DMS 273 (cell line): ENCODE data around the gene ADAT1.

ENCODE experiments used
- DNase-seq: peaks from one replicate; lab custom pipeline; 2025; ENCODE audit not compliant: unreplicated experiment; lab: John Stamatoyannopoulos, UW

The ADAT1 gene

GRCh38 chr16:75578212-75578611 lies 44.9 kb downstream of the ADAT1 start:
- no peak for DNase-seq

- peak; percentile 32 for DNase-seq
Observed at GRCh38 chr16:75576384-75576811, 46.7 kb downstream of the ADAT1 start.

- no peak for DNase-seq
Observed at GRCh38 chr16:75575958-75576357, 47.1 kb downstream of the ADAT1 start.

GRCh38 chr16:75573955-75574354 lies 49.1 kb downstream of the ADAT1 start:
- no peak for DNase-seq

- peak; percentile 19 for DNase-seq
Observed at GRCh38 chr16:75572864-75573542, 50.1 kb downstream of the ADAT1 start.

- DNase-seq: no peak
Observed at GRCh38 chr16:75570396-75571065, 52.5 kb downstream of the ADAT1 start.

GRCh38 chr16:75567911-75568310 lies 55.2 kb downstream of the ADAT1 start:
- no peak for DNase-seq

GRCh38 chr16:75566758-75567255 lies 56.3 kb downstream of the ADAT1 start:
- DNase-seq: peak; percentile 56

- peak; percentile 93 for DNase-seq
Observed at GRCh38 chr16:75566040-75566757, 56.9 kb downstream of the ADAT1 start, which contains the start of gene GABARAPL2. Gene GABARAPL2 (plus strand): TSS chr16:75566379. CDS start chr16:75566487, 108 bp downstream.

GRCh38 chr16:75565640-75566039 lies 57.4 kb downstream of the ADAT1 start:
- no peak for DNase-seq

- peak; percentile 36 for DNase-seq
Observed at GRCh38 chr16:75559564-75560372, 63.3 kb downstream of the ADAT1 start.

GRCh38 chr16:75558846-75559401 lies 64.2 kb downstream of the ADAT1 start:
- DNase-seq: no peak

GRCh38 chr16:75556431-75556950 lies 66.6 kb downstream of the ADAT1 start:
- DNase-seq: no peak

GRCh38 chr16:75555707-75556430 lies 67.2 kb downstream of the ADAT1 start, which contains the start of gene TMEM231:
Gene TMEM231 (minus strand): TSS chr16:75556252. CDS start chr16:75556209, 43 bp downstream.
- DNase-seq: peak; percentile 99

GRCh38 chr16:75555213-75555706 lies 67.8 kb downstream of the ADAT1 start:
- peak; percentile 97 for DNase-seq

- DNase-seq: no peak
Observed at GRCh38 chr16:75552951-75553350, 70.1 kb downstream of the ADAT1 start.

GRCh38 chr16:75550211-75550662 lies 72.8 kb downstream of the ADAT1 start:
- DNase-seq: peak; percentile 45
